Glomerular visceral epithelial cell (primary cell): ENCODE measurements around the gene STPG4.

Experiments used
- DNase-seq: peaks from one replicate; pipeline ENCODE4 v3.0.0-alpha.2; 2016; ENCODE audit errors: extremely low spot score

STPG4 gene

GRCh38 chr2:47054868-47055267, 100.2 kb downstream of the STPG4 start:
- DNase-seq: no peak

- DNase-seq: no peak
These were observed 101.0 kb downstream of the STPG4 start for GRCh38 chr2:47054036-47054555.

GRCh38 chr2:47052847-47053246, 102.3 kb downstream of the STPG4 start:
- no peak for DNase-seq

DNA sequence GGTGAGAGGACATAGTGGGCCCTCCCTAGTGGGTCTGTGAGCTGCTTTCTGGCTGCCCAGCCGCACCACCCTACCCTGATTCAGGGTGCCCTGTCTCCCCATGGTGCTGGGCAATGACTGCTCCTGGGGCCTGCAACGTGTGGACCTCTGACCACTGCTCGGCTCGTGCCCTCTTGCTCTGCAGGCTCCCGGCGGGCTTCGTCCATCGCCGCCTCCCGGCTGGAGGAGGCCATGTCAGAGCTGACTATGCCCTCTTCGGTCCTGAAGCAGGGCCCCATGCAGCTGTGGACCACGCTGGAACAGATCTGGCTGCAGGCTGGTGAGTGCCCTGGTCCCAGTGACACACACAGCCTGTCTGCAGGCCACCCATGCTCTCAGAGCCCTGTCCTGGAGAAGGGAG, 103.5 kb downstream of the STPG4 start:
- DNase-seq: no peak

GRCh38 chr2:47050762-47051161, 104.3 kb downstream of the STPG4 start:
- no peak for DNase-seq

GRCh38 chr2:47050021-47050760, 104.9 kb downstream of the STPG4 start:
- DNase-seq: no peak

DNA sequence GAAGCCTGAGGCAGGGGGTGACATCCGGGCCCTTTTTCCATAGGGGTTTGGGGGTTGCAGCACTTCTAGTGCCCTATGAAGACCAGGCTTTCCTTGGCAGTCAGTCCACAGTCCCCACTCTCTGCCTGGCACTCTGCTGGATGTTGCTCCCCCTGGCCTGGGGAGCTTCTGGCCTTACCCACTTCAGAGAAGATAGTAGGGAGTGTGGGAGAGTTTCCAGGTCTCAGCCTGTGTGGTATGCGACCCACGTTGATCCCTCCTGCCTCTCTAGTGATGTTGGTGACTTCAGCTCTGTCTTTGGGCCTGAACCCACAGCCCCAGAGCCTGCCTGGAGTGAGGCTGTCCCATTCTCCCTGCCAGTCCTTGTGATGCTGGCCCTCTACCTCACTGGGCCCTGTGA, 105.6 kb downstream of the STPG4 start:
- no peak for DNase-seq

DNA sequence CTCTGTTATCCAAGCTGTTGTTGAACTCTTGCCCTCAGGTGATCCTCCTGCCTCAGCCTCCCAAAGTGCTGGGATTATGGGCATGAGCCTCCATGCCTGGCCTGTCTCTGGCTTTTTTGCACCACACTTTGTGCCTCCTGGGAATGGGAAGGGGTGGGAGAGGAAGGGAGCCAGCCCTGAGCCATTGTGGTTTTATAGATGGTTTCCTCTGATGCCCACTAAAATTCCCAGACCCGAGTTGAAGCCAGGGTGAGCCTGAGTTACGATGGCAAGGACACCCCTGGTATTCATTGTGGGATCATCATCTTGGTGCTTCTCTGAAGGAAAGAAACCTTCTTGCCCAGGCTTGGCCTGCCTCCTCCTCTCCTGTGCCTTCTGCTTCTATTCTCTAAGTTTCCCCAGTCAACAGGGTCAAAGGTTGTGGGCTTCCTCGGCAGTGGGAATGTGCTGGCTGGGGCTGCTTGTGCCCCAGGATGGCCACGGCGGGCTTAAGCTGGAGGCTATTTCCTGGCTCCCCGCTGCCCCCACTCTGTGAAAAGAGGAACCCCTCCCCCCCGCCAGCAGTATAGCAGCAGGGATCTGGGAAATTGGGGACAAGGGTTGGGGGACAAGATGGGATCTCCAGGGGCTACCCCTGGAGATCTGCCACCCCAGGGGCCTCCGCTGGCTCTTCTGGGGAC, 106.2 kb downstream of the STPG4 start:
- peak; percentile 67 for DNase-seq

DNA sequence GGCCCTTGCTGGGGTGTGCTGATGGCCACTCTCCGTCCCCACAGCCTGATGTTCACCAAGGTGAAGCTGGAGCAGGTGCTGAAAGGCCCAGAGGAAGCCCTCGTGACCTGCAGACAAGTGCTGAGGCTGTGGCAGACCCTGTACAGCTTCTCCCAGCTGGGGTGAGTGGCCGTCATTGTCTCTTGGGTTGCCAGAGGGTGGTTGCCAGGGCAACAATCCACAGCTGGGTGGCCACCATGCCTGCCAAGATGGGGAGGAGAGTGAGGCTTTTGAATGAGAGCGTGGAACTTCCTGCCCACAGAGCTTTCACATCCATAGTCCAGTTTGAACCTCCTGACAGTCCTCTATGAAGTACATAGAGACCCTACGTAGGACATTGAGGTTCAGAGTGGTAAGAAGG, 108.8 kb downstream of the STPG4 start:
- no peak for DNase-seq

DNA sequence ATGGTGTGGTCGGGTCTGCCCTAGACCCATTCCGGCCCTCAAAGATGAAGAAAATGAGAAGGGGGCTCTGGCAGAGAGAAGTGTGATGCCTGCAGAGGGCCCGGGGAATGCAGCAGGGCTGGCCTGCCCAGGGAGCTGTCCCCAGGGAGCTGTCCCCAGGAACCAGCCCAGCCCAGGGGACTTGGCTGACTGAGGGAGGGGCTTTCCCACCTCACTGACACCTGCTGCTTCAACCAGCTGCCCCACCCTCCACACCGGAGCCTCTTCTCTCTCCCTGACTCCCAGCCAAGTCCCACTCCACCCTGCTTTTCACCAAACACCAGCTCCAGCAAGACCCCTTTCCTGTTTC, 111.2 kb downstream of the STPG4 start:
- DNase-seq: no peak

DNA sequence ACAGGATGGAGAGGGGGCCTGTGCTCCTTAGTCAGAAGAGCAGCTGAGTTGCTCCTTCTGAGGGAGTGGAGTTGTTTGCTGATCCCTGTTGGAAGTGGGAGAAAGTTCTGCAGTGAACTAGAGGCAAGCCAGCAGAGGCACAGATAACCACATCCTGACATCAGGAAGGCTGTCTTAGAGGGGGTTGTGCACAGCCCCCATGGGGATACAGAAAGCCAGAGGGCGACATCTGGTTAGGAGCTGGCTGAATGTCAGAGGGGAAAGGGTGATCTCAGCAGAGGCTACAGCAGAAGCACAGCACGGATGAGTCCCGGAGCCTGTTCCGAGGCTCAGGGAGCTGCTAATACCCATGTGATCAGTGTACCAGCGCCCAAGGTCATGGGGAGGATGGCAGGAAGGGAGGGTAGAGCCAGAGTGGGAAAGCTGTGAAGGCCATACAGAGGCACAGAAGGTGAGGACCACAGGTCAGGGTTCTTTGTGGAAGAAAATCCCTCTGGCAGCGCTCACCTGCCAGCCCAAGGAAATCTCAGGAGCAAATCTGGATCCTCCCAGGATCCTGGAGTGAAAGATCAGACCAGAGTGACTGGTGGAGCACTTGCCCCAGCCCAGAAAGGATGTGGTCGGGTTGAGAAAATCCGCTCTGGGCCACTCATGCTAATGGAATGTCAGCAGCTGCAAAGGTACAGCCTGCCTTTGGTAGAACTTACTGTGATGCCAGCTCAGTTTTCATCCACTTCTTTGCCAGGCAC, 111.8 kb downstream of the STPG4 start:
- peak; percentile 94 for DNase-seq

DNA sequence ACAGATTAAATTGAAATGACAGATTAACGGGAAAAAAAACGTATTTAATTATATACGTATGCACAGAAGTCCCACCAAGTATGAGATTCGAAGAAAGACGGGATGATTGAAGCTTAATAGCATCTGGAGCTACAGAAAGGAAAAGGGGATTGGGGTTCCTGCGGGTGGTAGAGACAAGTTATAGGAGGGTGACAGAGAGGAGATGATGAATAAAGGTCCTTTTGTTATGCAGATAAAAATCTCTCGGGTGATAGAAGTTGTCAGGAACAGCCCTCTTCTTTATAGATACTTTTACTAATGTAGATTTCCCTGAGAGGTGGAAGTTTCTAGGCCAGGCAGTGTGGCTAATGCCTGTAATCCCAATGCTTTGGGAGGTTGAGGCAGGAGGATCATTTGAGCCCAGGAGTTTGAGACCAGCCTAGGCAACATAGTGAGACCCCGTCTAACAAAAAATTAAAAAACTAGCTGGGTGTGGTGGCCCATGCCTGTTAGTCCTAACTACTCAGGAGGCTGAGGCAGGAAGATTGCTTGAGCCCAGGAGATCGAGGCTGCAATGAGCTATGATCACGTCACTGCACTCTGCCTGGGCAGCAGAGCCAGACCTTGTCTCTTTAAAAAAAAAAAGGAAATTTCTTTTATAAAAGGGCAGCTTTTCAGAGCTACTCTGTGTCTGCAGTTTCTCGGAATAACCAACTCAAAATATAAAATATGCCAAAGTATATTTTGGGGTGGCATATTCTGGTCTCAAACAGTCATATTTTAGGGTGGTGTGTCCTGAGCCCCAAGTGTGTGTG, 113.0 kb downstream of the STPG4 start:
- DNase-seq: no peak

- DNase-seq: no peak
These were observed 114.0 kb downstream of the STPG4 start for GRCh38 chr2:47041063-47041462.

DNA sequence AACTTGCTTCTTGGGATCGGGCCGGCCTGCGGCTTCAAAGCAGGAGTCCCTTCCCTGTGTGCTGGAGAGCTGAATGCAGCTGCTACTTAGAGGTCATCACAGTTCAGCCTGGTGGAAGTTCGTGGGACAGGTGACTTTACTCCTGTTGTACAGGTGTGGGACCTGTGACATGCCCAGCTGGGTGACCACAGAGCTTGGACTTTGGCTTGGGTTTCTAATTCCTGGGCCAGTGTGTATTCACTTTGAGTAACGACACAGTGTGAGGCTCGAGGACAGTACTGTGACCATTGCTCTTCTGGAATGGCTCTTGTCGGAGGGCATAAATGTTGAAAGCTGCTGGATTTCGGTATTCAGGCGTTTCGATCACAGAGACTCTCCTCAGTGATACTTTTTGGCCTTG, 114.5 kb downstream of the STPG4 start:
- no peak for DNase-seq

DNA sequence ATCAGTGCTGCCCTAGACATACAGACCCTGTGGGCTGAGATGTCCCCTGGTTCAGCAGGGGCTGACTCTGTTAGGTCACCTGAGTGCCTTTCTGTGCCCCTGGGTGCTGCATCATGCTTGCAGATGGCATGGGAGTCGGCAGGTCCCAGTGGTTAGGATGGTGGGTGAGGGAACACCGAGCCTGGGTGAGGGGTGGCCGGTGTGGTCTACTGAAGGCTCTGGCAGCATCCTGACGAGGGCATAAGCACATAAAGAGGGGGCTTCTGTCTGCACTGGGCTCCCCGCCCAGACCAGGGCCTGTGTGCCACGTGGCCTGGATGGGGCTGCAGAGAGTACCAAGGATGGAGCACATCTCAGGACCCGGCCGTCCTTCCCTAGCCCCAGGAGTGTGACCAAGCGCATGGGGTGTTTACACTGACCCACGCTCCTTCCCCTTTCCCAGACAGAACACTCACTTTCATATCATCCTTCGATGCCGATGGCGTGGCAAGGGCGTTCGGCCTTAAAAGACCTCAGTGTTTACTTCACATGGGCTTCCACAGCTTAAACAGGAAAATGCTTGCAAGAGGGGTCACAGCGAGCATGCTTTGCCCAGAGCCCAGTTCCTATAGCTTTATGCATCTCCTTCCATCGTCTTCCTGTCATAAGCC, 115.1 kb downstream of the STPG4 start:
- no peak for DNase-seq

- DNase-seq: no peak
These were observed 115.6 kb downstream of the STPG4 start for GRCh38 chr2:47039489-47039870.

DNA sequence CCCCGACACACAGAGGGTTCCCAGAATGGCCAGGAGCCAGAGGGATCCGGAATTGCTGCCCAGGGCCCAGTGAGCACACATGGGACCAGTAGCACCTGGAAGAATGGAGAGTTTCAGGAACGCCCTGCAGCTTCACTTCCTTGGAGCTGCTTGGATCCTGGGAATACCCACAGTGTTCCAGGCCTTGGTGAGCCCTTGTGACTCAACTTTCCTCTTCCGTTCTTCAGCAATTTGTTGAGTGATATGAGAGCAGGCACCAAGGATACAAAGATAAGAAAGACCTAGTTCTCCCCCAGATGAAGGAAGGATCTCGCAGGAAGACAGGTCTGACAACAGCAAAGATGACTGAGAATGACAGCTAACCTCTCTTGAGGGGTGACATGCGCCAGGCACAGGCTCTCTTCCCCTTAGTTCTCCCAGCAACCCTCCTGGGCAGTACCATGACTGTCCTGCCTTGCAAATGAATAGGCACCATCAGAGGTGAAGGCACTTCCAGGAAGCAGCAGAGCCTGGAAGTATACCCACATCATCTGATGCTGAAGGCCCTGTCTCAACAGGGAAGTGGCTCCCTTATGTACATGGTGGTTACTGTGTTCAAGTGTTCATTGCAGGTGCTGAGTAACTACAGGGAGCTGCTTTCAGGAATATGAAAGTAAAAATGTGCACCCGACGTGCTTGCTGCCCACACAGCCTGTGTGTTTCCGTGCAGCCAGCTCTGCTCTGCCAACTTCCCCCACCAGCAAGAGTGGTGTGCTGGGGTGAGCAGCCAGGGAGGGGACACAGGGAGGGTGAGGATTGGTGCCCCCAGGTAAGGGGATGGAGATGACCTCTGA, 116.2 kb downstream of the STPG4 start:
- DNase-seq: no peak

DNA sequence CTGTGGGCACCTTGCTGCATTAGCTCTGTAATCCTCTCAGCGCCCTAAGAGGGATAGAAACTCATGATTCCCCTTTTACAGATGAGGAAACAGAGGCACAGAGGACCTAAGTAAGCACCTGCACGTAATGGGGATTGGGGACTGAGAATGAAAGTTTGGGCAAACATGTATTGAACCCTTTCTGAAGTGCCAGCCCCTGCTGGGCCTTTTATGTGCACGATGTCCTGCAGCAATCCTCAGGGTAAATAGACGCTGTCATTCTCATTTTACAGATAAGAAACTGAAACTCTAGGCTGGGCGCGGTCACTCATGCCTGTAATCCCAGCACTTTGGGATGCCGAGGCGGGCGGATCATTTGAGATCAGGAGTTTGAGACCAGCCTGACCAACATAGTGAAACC, 117.4 kb downstream of the STPG4 start:
- DNase-seq: no peak
